C4-2B (cell line): Measurements from ENCODE around the gene CCL5.

Experiments used
- ZFX ChIP-seq: fragments of 450-650 bp; IDR thresholded peaks from 2 replicates; pipeline ENCODE4 v1.6.1; 2017
- TF ChIP-seq, protein P1 (sequence below): fragments of 450-650 bp; conservative IDR thresholded peaks from 2 replicates; pipeline ENCODE4 v1.5.1; 2017; ENCODE audit warnings: mild to moderate bottlenecking

DNA sequence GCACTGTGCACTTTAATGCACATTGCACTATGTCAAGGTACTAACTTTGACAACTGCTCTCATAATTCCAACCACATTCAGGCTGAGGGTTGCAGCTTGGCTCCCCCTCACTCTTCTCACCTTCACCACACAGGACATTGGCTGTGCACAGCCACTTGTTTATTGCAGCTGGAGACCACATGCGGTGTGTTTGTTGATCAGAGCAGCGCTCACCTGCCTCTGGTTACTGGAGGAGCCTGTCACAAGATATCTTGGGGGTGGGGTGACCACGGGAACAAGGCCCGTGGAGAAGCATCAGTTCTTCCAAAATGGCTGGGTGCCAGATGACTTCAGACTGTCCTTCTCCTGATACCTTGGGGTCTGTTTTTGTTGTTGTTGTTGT, 10.6 kb upstream of the CCL5 start:
- TF ChIP-seq, protein P1, sequence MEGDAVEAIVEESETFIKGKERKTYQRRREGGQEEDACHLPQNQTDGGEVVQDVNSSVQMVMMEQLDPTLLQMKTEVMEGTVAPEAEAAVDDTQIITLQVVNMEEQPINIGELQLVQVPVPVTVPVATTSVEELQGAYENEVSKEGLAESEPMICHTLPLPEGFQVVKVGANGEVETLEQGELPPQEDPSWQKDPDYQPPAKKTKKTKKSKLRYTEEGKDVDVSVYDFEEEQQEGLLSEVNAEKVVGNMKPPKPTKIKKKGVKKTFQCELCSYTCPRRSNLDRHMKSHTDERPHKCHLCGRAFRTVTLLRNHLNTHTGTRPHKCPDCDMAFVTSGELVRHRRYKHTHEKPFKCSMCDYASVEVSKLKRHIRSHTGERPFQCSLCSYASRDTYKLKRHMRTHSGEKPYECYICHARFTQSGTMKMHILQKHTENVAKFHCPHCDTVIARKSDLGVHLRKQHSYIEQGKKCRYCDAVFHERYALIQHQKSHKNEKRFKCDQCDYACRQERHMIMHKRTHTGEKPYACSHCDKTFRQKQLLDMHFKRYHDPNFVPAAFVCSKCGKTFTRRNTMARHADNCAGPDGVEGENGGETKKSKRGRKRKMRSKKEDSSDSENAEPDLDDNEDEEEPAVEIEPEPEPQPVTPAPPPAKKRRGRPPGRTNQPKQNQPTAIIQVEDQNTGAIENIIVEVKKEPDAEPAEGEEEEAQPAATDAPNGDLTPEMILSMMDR: no peak
- TF ChIP-seq ZFX: no peak
